G401 (cell line): ENCODE measurements around the gene ABCA3. TPM values are rescaled to one million over a fixed set of nuclear protein-coding genes. Genes with fewer than 3 reads are reported as not detected.

Experiments used
- DNase-seq: peaks from one replicate; pipeline ENCODE4 v3.0.0-alpha.2; 2015; ENCODE audit warnings: low spot score
- in situ Hi-C: cut with HindIII; loops from 2 replicates; pipeline ENCODE4 v1.10.0; 2016; ENCODE audit warnings: low sequenced_read_pairs, mixed read lengths
- total RNA-seq: library from RNA; depleted of rRNA; stranded (reverse); fragments of >200 nt; shearing (Covaris generic); gene quantifications from 2 replicates; pipeline ENCODE4 v1.2.3, GENCODE V29; 2014

Gene ABCA3
- total RNA-seq, 1 experiment from 2014 or later, result 9.5 TPM

GRCh38 chr16:2284797-2285576 is 55.5 kb downstream of the ABCA3 start:
- no peak for DNase-seq
- in situ Hi-C loops, result no loop called here

GRCh38 chr16:2284001-2284770 is 56.3 kb downstream of the ABCA3 start:
- in situ Hi-C loops, result no loop called here
- DNase-seq, result no peak

GRCh38 chr16:2282866-2283555 is 57.5 kb downstream of the ABCA3 start:
- in situ Hi-C loops, result no loop called here
- DNase-seq, result peak; percentile 53

GRCh38 chr16:2282262-2282661 is 58.3 kb downstream of the ABCA3 start:
- in situ Hi-C loops, result no loop called here
- no peak for DNase-seq

GRCh38 chr16:2280981-2281542 is 59.5 kb downstream of the ABCA3 start:
- DNase-seq, result no peak
- in situ Hi-C loops, result no loop called here

- in situ Hi-C loops, result no loop called here
- DNase-seq, result no peak
Observed at GRCh38 chr16:2280461-2280860, 60.1 kb downstream of the ABCA3 start.

GRCh38 chr16:2278956-2279800 is 61.4 kb downstream of the ABCA3 start:
- in situ Hi-C loops, result no loop called here
- no peak for DNase-seq

GRCh38 chr16:2278272-2278608 is 62.3 kb downstream of the ABCA3 start:
- in situ Hi-C loops, result no loop called here
- DNase-seq, result no peak

GRCh38 chr16:2277466-2278271 is 62.9 kb downstream of the ABCA3 start:
- DNase-seq, result no peak
- in situ Hi-C loops, result no loop called here

GRCh38 chr16:2276368-2277195 is 63.9 kb downstream of the ABCA3 start:
- in situ Hi-C loops, result no loop called here
- no peak for DNase-seq

- no peak for DNase-seq
- in situ Hi-C loops, result no loop called here
Observed at GRCh38 chr16:2275476-2276367, 64.8 kb downstream of the ABCA3 start.

GRCh38 chr16:2273931-2274330 is 66.6 kb downstream of the ABCA3 start:
- no peak for DNase-seq
- in situ Hi-C loops, result no loop called here

GRCh38 chr16:2273484-2273883 is 67.0 kb downstream of the ABCA3 start:
- DNase-seq, result peak; percentile 75
- in situ Hi-C loops, result no loop called here

GRCh38 chr16:2271848-2272461 is 68.6 kb downstream of the ABCA3 start:
- no peak for DNase-seq
- in situ Hi-C loops, result no loop called here

- in situ Hi-C loops, result no loop called here
Observed at GRCh38 chr16:2270588-2271470, 69.7 kb downstream of the ABCA3 start.

More at GRCh38 chr16:2270588-2271470, 69.7 kb downstream of the ABCA3 start:
- no peak for DNase-seq
